Upper lobe of left lung (tissue), 6 donors: ENCODE results near the gene PHF2. TPM values are rescaled to one million over a fixed set of nuclear protein-coding genes. Genes with fewer than 3 reads are reported as not detected.

Experiments used
- ATAC-seq, 2 donors: fragments of 200-7000 bp; cut with Tn5 transposase; one replicate each; pipeline ENCODE4 v1.9.1; 2022; ENCODE audit warnings: mild to moderate bottlenecking in 2 of 2, moderate library complexity in 2 of 2; ENCODE audit not compliant: low FRiP score in 2 of 2
- DNase-seq, 2 donors: peaks; one replicate each; pipeline ENCODE4 v3.0.0-alpha.2; 2019 to 2020
- H3K27ac ChIP-seq, 4 donors: fragments of 200-600 bp; sonication (generic); one replicate each; pipeline ENCODE4 v1.5.1; 2016 to 2019
- H3K27me3 ChIP-seq, 4 donors: fragments of 200-600 bp; sonication (generic); one replicate each; pipeline ENCODE4 v1.5.1; 2017 to 2019
- H3K36me3 ChIP-seq, 4 donors: fragments of 200-600 bp; sonication (generic); one replicate each; pipeline ENCODE4 v1.5.1; 2016 to 2019
- H3K4me1 ChIP-seq, 4 donors: fragments of 200-600 bp; sonication (generic); one replicate each; pipeline ENCODE4 v1.5.1; 2018 to 2019
- H3K4me3 ChIP-seq, 4 donors: fragments of 200-600 bp; sonication (generic); one replicate each; pipeline ENCODE4 v1.5.1; 2017 to 2019; ENCODE audit warnings: mild to moderate bottlenecking in 2 of 4, moderate library complexity in 1 of 4
- H3K9me3 ChIP-seq, 4 donors: fragments of 200-600 bp; sonication (generic); one replicate each; pipeline ENCODE4 v1.5.1; 2018 to 2019
- EP300 ChIP-seq, 4 donors: sonication (generic); formaldehyde crosslinking; IDR thresholded peaks; one replicate each; pipeline ENCODE4 v1.5.1; 2017; ENCODE audit warnings: antibody characterized with exemption in 4 of 4, control low read depth in 2 of 4
- POLR2A ChIP-seq, 4 donors: fragments of 450-650 bp; IDR thresholded peaks; one replicate each; pipeline ENCODE4 v1.5.1; 2016 to 2017; ENCODE audit warnings: antibody characterized with exemption in 4 of 4, mild to moderate bottlenecking in 2 of 4
- POLR2AphosphoS5 ChIP-seq, 2 donors: sonication (generic); formaldehyde crosslinking; IDR thresholded peaks; one replicate each; pipeline ENCODE4 v1.5.1; 2017; ENCODE audit warnings: antibody characterized with exemption in 2 of 2
- WGBS, 2 donors: methylation state at CpG; one replicate each; pipeline ENCODE4 v1.1.5; 2017 to 2018; 5-methylcytosine and 5-hydroxymethylcytosine counted together
- total RNA-seq, 6 donors: library from RNA; depleted of rRNA in 4 of 6; stranded (reverse); fragments of >200 nt in 4 of 6; gene quantifications; one replicate each; pipeline versions ENCODE4 v1.1.0 to v1.2.1, GENCODE V29; 2016 to 2021
- TF ChIP-seq, protein P1 (sequence below), 6 experiments: fragments of 450-650 bp in 4 of 6; fragments of 200-600 bp in 2 of 6; sonication (generic) in 2 of 6; IDR thresholded peaks; one replicate each; pipeline ENCODE4 v1.5.1; 2016 to 2019; ENCODE audit warnings: antibody characterized with exemption in 6 of 6
- donor health status: DM: no; HTN: no; CAD: no; lungs with moderate emphysema.
- donor health status: DM: no; HTN: yes; CAD: no; lungs with severe emphysema.

Gene PHF2
- total RNA-seq, 6 donors from 2014 or later = 33.6 to 41.7 (median 37.9) TPM

DNA sequence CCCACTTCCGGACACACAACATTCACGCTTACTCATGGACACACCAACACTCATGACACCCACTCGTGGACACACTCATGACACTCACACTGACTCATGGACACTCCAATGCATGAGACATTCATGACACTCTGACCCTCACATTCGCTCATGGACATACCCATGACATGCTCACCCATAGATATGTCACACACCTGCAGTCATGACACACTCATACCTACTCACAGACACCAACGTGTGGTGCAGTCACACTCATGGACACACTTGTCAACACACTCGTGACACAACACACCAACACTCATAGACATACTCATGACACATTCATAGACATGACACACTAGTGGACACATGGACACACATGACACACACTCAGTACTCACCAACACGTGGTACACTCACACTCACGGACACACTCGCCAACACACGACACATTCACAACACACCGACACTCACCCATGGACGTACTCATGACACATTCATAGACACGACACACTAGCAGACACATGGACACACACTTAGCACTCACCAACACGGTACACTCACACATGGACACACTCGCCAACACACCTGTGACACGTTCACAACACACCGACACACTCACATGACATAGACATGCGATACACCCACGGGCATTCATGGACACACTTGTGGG lies 73.4 kb downstream of the PHF2 start:
- no peak overlapping the region for H3K4me3 ChIP-seq
- peaks cover 16 to 94% (median 81%) of the 10 kb centered on the region in 4 donors for H3K36me3 ChIP-seq
- H3K4me1 ChIP-seq = no peaks in the 10 kb centered on the region
- 90 to 96% methylated on average over 18 to 19 of the region's 19 CpGs for WGBS, 2 donors
- H3K9me3 ChIP-seq = no peaks in the 10 kb centered on the region
- no peaks in the 10 kb centered on the region for H3K27me3 ChIP-seq
- no peak overlapping the region for H3K27ac ChIP-seq
- ATAC-seq (no peak), DNase-seq (peak in 1 of 2 donors; percentile 17)
- TF ChIP-seq POLR2AphosphoS5 (IDR thresholded peaks at IDR 0.05) = no peak
- no peak for TF ChIP-seq POLR2A (IDR thresholded peaks at IDR 0.05)
- TF ChIP-seq, protein P1, sequence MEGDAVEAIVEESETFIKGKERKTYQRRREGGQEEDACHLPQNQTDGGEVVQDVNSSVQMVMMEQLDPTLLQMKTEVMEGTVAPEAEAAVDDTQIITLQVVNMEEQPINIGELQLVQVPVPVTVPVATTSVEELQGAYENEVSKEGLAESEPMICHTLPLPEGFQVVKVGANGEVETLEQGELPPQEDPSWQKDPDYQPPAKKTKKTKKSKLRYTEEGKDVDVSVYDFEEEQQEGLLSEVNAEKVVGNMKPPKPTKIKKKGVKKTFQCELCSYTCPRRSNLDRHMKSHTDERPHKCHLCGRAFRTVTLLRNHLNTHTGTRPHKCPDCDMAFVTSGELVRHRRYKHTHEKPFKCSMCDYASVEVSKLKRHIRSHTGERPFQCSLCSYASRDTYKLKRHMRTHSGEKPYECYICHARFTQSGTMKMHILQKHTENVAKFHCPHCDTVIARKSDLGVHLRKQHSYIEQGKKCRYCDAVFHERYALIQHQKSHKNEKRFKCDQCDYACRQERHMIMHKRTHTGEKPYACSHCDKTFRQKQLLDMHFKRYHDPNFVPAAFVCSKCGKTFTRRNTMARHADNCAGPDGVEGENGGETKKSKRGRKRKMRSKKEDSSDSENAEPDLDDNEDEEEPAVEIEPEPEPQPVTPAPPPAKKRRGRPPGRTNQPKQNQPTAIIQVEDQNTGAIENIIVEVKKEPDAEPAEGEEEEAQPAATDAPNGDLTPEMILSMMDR (IDR thresholded peaks at IDR 0.05) = no peak

DNA sequence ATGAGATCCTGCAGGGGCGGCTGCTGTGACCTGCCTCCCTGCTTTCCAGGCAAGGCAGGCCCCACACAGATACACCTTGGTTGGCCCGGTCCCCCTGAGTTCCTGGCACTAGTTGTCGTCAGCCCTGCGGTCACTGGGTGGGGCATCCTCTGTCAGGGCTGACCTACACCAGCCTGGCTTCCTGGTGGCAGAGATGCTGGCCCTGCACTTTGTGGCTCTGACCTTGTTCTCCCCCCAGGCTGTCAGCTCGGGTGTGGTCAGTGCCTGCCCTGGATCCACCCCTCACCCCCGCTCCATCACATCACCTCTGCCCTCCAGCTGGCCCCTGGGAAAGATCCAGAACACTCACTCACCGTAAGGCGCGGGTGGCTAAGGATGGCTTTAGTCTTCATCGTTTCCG lies 74.1 kb downstream of the PHF2 start:
- DNase-seq (peak in 1 of 2 donors; percentile 18), ATAC-seq (no peak)
- no peaks in the 10 kb centered on the region for H3K9me3 ChIP-seq
- no peaks in the 10 kb centered on the region for H3K27me3 ChIP-seq
- H3K27ac ChIP-seq = no peak overlapping the region
- H3K36me3 ChIP-seq = peaks cover 17 to 95% (median 79%) of the 10 kb centered on the region in 4 donors
- no peak for TF ChIP-seq EP300 (IDR thresholded peaks at IDR 0.05)
- TF ChIP-seq, protein P1 (IDR thresholded peaks at IDR 0.05) = no peak
- no peak for TF ChIP-seq POLR2A (IDR thresholded peaks at IDR 0.05)
- TF ChIP-seq POLR2AphosphoS5 (IDR thresholded peaks at IDR 0.05) = no peak
- no peaks in the 10 kb centered on the region for H3K4me1 ChIP-seq
- H3K4me3 ChIP-seq = no peak overlapping the region
- WGBS, 2 donors = 94 to 96% methylated on average over 7 to 11 of the region's 11 CpGs

DNA sequence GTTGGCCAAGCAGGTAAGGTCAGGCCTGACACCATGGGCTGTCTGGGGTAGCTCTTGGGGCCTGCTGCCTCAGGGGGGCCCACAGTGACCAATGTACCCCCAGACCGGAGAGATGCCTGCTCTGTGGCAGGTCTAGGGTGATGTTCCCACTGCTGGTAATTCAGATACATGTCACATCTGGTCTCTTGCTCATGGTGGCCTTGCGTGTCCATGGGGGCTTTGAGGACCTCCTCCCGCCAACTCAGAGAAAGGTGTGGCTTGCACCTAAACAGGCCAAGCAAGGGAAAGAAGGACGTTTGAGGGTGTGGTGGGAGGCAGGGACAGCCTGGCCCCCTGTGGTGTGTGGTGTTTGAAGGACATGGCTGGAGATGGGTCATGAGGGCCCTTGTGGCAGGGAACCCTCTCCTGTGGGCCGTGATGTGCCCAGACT lies 75.2 kb downstream of the PHF2 start:
- no peaks in the 10 kb centered on the region for H3K4me1 ChIP-seq
- no peak overlapping the region for H3K4me3 ChIP-seq
- ATAC-seq (no peak), DNase-seq (no peak)
- TF ChIP-seq POLR2A (IDR thresholded peaks at IDR 0.05) = no peak
- TF ChIP-seq, protein P1 (IDR thresholded peaks at IDR 0.05) = no peak
- TF ChIP-seq POLR2AphosphoS5 (IDR thresholded peaks at IDR 0.05) = no peak
- TF ChIP-seq EP300 (IDR thresholded peaks at IDR 0.05) = no peak
- H3K9me3 ChIP-seq = no peaks in the 10 kb centered on the region
- WGBS, 2 donors = 88 to 97% methylated on average over 5 of the region's 5 CpGs
- no peak overlapping the region for H3K27ac ChIP-seq
- H3K27me3 ChIP-seq = no peaks in the 10 kb centered on the region
- peaks cover 19 to 95% (median 79%) of the 10 kb centered on the region in 4 donors for H3K36me3 ChIP-seq

DNA sequence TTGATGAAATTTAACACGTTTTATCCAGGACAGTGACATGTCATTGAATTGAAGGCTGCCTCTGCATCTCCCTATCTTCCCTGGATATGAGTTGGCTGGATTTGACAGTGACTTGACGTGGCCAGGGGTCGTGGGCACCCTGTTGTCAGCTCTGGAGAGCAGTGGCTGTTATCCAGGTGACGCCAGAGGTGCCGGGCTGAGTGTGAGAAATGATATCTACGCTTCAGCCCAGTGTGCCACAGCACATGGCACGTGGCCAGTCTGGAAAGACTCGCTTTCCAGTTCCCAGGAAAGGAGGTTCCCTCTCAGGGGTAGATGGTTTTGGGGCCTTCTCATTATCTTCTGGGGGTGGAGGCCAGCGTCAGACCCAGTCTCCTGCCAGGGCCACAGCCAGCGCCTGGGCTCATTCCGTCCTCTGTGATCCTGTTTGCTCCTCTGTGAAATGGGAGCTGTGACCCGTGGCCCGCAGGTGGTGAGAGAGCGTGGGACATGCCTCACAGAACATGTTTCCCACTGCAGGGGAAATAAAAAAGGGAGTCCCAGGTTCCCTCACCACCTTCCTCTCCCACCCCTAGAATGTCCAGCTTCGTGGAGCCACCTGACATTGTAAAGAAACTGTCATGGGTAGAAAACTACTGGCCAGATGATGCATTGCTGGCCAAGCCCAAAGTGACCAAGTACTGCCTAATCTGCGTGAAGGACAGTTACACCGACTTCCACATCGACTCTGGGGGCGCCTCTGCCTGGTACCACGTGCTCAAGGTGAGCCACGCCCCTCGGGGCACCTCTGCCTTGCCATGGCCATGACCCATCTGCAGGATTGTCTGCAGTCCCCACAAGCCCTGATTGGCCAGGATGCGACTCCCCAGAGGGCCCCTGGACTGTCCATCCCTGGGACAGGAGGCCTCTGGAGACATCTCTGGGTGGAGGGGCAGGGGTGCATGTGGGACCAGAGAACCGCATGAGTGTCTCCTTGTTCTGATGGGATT lies 76.5 kb downstream of the PHF2 start:
- no peaks in the 10 kb centered on the region for H3K27me3 ChIP-seq
- TF ChIP-seq POLR2A (IDR thresholded peaks at IDR 0.05) = no peak
- TF ChIP-seq, protein P1 (IDR thresholded peaks at IDR 0.05) = no peak
- no peak for TF ChIP-seq POLR2AphosphoS5 (IDR thresholded peaks at IDR 0.05)
- TF ChIP-seq EP300 (IDR thresholded peaks at IDR 0.05) = no peak
- peaks cover 19 to 93% (median 77%) of the 10 kb centered on the region in 4 donors for H3K36me3 ChIP-seq
- ATAC-seq (no peak), DNase-seq (no peak)
- WGBS, 2 donors = 94 to 95% methylated on average over 20 to 24 of the region's 24 CpGs
- no peak overlapping the region for H3K27ac ChIP-seq
- H3K9me3 ChIP-seq = no peaks in the 10 kb centered on the region
- no peaks in the 10 kb centered on the region for H3K4me1 ChIP-seq
- no peak overlapping the region for H3K4me3 ChIP-seq
